Limb (tissue), 2 donors: ENCODE results near the gene CROCC2.

Experiments used
- DNase-seq, 2 donors: peaks; one replicate each; pipeline ENCODE4 v3.0.0-alpha.2; 2016; ENCODE audit errors: extremely low spot score in 2 of 2

Gene CROCC2

DNA sequence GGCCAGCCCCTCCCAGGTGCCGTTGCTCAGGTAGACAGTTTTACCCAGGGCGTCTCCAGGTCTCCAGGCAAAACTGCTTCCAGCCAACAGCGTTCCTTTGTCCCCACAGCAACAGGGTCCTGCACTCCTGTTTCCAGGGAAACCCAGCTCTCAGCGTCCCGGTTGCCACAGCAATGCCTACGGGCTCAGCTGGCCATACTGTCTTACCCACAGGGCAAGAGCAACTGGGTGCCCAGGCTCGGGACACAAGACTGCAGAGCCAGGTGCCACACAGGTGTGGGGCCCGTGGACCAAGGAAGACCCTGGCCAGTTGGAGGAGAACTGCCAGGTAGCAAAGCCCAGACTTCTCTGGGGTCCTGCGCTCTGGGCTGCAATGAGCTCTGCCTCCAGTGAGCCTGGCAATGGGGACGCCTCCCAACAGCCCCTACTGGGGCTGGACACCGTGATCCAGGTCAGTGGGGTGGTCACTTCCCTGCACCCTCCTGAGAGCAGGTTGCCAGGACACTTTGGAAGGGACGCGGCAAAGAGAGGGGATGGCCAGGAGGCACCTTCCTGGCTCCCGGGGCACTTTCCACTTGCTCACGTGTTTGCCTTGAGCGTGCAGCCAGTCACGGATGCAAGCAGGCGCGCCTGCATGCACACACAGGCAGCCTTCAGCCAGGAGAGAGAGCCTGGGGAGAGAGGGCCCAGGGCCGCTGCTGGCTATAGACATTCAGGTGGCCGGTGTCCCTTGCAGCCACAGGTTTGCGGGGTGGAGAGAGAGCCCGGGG, at the start of gene CROCC2:
Gene CROCC2, plus strand, starts transcription at position 196 of the 770 bp plus-strand sequence. Its CDS starts 178 bp downstream, at position 374.
- no peak for DNase-seq

DNA sequence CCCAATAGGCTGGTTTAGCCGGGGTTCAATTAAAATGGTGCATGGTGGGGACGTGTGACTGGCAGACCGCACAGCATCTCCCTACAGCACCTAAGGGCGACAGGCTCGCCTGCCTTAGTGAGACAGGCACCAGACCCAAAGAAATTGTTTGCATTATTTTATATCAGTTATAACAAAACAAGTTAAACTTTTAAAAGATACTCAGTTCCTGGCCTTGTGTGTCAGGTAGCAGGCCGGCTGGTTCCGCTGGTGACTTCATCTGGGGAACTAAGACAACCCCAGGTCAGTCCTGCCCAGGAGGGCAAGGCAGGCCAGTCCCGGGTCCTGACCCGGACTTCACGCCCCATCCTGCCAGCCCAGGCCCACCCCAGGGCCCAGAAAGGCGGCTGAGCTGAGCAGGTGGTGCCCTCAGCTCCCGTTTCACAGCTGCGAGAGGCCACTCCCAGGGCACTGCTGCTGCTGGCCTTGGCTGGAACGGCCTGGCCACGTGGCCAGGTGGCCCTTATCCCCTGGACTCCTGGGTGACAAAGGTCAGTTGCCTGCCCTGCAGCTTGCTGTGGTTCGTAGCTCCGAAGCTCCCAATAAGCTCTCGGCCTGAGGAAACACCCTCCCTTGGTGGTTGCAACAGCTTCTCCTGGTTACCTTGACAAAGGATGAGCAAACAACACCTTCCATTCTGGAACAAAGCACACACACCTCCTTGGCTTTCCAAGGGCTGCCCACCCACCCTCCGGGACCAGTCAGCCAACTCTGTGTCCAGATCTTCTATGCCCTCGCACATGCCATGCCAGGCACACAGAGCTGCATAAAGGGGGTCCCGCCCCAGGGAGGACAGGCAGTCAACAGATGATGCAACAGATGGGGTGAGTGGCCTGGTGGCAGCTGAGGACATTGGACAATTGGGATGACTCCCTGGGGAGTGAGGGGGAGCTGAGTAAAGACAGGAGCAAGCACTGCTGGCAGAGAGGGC, 48.8 kb upstream of the CROCC2 start:
- DNase-seq = no peak

DNA sequence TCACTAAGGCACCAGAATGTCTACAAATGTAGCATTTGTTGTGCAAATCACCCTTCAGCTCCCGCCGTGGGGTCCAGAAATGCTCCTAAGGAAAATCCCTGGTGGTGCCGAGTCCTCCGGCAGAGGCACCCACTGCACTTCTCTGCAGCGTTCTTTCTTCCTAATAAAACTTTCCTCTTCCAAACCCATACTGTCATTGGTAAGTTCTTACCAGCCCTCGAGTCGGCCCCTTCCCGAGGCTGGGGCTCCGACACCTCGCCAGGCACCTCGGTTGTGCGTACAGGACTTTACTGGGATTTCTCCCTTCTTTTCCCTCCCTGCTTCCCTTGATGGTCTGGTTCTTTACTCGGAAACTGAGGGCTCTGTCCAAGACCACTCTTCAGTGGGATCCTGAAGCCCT, 47.8 kb upstream of the CROCC2 start:
- no peak for DNase-seq

DNA sequence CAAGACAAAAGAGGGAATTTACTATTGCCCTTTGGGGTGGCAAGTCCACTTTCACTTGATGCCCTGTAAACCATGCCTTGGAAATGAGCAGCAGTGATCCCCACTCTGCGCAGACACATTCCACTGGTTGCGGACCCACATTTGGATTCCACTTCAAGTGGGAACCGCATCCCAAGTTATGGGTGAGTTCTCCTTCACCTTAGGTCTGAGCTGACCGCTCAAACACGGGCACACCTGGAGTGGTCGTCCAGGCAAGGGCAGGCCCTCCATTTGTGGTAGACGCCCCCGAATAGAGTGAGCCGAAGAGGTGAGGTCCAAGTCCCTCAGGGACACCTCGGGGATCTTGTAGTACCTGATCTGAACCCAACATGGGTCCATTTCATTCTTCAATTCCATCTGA, 47.3 kb upstream of the CROCC2 start:
- no peak for DNase-seq

DNA sequence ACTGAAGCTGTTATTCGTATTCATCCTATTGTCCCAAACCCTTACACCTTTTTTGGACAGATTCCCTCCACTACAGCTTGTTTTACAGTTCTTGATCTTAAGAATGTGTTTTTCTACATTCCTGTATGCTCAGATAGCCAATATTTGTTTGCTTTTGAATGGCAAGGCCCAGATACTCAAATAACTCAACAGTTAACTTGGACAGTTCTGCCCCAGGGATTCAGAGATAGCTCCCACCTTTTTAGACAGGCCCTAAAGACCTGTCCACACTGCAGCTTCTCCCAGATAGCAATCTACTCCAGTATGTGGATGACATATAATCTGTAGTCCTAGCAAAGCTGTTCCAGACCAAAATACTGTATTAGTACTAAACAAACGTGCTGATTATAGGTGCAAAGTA, 44.6 kb upstream of the CROCC2 start:
- no peak for DNase-seq

DNA sequence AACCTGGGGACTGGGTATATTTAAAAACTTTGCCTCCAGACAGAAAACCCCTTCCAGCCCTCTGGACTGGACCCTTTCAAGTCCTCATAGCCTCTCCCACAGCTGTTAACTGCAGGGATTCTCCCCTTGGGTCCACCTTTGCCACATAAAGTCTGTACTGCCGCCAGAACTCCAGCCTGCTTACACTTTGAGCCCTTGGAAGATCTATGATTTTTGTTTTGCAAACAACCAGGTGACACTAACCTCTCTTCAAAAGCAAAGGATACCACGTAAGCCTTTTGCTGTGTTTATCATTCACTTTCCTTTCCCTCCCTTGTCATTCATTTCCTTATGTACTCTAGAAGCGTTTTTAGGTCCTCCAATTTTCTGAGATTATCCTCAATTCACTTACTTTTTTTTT, 41.7 kb upstream of the CROCC2 start:
- no peak for DNase-seq

DNA sequence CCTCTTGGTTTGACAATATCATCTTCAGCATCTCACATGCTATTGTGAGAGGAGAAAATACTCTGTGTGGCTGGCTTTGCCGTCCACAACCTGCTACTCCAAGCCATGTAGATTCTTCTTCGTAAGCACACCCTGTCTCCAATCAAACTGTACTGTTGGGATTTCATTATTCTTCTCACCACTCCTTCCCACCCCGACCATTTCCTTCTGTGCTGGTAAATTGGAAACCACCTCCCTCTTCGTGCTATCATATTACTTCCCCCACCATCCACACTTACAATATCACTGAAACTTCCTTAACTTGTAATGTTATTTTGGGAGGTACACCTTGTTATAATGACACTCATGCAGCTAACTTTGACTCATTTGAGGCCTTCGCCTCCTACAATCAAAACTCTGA, 40.7 kb upstream of the CROCC2 start:
- no peak for DNase-seq

DNA sequence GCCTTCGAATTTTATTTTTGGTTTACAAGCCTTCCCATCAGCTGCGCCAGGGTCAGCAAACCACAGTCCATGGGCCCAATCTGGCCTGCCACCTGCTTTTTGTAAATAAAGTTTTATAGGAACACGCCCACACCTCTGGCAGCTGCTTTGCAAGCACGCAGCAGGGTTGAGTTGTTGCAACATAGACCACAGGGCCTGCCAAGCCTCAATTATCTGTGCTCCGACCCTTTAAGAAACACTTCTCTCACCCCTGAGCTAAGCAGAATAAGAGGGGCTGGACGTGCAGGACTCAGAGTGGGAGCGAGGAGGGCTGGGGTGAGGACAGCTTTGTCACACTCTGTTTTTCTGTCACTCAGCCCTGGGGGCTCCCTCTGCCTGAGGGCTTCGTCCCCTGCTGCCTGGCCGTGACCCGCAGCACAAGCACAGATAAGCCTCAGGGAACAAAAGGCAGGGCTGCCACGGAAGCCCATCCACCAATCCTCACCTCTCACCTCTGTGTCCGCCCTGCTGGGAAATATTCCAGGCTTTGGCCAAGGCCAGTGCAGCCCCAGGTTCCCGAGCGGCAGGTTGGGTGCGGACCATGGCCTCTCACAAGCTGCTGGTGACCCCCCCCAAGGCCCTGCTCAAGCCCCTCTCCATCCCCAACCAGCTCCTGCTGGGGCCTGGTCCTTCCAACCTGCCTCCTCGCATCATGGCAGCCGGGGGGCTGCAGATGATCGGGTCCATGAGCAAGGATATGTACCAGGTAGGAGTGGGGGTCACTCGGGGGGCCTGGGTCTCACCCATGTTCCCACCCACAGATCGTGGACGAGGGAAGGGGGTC, 37.6 kb upstream of the CROCC2 start, which contains the start of gene AGXT:
Gene AGXT, plus strand, starts transcription at position 539 of the 823 bp plus-strand sequence. Its CDS starts 42 bp downstream, at position 581.
- no peak for DNase-seq

DNA sequence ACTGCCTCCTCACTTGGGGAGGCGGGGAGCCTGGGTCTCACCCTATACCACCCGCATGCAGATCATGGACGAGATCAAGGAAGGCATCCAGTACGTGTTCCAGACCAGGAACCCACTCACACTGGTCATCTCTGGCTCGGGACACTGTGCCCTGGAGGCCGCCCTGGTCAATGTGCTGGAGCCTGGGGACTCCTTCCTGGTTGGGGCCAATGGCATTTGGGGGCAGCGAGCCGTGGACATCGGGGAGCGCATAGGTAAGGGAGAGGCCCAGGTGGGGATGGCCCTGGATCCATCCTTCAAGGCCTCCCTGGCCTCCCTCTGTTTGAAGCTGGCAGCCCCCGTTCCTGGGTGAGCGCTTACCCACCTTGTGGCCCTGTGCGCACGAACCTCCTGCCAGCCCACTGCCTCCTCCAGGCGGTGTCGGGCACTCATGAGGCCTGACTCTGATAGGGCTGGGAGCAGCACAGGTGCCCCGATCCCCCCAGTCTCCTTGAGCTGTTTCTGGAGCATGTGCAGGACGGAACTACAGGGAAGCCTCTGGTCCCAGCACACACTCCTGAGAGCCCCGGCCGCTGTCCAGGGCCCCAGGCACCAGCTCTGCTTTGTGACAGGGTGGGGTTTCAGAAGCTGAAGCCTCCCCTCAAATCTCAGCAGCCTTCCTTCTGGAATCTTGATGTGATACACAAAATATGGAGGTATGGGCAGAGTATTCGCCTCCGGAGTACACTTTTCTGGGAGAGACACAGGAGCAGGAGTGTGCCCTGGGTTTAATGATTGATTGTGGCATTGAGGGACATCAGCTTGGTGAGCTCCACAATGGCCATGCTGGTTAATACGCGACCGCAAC, 36.8 kb upstream of the CROCC2 start:
- no peak for DNase-seq

DNA sequence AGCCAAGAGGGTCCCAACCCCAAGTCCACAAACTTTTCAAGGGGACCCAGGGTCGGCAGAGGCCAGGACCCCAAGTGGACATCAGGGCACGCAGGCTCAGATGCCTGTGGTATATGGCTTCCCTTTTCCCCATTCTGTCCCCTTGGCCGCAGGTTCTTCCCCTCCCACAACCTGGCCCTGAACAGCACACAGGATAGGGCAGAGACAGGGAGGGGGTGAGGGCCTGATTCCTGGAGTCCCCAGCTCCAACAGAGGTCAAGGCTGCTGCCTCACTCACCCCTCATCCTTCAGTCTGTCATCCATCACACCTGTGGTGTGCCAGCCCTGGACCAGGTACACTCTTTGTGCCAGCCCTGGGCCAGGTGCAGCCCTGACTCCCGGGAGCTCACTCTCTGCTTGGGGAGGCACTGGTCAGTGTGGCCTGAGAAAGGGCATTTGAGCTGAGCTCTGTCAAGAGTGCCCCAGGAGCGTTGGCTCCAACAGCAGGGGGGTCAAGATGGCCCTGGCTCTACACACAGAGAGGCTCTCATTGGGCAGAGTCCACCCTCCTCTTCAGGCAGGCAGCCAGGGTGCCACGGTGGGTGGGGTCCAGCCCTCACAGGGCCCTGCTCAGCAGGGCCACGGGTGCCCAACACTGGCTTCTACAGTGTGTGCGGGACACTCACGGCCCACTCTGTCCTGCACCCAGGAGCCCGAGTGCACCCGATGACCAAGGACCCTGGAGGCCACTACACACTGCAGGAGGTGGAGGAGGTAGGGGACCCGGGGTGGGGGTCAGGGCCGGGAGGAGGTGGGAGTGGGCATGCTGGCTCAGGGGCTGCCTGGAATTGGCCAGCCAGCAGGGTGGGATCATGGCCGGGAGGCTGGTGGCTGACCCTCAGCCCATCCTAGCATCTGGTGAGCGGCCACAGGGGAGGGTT, 35.9 kb upstream of the CROCC2 start:
- DNase-seq = no peak

DNA sequence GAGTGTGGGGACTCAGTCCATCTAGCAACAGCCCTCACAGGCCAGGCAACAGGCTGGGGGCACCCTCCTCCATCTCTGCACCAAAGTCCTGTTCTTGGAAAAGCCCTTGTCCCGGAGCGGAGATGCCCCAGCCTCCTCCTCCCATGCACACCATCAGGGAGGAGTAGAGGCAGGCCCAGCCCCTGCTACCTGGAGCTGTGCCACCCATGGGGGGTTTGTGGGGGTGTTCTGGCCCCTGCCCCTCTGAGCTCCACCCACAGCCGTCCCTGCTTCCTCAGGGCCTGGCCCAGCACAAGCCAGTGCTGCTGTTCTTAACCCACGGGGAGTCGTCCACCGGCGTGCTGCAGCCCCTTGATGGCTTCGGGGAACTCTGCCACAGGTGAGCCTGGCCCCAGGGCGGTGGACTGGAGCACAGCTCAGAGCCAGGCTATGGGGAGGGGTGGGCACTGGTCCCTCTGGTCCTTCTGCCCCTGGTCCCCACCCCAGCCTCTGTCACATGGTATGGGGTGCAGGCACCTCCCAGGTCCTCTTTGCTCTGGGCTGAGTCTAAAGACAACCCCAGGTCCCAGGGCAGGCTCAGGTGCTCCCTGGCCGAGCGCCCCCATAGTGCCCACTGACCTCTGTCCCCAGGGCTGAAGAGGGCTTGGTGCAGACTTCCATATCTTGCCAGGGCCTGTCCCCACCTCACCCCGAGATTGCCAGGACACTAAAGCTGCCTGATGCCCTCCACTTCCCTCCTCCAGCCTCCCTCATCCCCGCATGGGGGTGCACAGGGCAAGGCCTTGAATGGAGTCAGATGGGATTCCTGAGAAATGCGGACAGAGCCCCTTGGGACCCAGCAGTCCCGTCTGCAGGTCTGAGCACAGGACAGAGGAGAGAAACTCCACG, 34.8 kb upstream of the CROCC2 start:
- no peak for DNase-seq

DNA sequence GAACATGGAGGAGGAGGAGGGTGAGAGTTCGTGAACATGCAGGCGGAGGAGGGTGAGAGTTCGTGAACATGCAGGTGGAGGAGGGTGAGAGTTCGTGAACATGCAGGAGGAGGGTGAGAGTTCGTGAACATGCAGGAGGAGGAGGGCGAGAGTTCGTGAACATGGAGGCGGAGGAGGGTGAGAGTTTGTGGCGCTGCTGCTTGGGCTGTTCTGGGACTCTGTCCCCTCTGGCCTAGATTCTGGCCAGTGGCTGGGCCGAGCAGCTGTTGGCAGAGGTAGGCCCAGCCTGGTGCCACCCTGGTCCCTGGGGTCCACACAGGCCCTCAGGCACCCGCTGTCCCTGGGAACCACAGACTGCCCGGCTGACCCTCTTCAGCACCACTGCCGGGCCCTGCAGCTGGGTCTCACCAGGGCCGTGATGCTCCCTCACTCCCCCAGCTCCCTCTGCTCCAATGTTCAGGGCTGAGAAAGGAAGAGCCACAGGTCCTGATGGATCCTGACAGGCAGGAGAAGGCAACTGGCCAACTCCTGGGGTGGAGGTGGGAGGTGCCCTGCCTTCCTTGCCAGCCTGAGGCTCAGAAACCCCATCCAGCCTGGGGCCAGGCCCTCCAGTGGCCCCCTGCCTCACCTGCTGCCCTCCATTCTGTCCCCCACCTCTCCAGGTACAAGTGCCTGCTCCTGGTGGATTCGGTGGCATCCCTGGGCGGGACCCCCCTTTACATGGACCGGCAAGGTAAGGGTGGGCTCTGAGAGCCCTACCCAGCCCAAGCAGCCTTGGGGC, 33.6 kb upstream of the CROCC2 start:
- no peak for DNase-seq

DNA sequence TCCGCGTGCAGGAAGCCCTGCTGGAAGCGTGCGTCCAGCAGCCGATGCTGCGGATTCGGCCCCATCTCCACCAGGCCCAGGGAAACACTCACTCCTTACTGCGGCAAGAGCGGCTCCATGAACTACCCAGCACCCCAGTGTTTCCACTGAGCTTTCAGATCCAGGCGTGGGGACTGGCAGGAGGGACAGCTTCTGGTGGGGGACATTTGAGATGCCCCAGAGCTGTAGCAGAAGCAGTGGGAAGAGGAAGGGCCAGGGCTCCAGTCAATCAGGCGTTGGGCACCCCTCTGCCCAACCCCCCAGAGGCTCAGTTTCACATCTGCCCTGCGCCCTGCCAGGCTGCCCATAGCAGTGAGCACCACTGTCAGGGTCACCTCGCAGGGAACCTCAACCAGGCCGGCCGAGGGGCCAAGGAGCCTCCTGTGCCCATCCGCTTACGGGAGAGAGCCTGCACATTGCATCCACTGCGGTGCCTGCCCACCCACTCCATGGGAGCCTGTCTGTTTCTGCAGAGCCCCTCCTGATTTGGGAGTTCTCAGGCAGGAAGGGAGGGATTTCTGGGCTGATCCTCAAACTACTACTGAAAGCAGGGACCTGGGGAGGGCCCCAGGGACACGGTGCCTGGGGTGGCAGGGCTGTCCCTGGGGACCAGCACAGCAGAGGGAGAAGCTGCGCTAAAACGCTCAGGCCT, 32.9 kb upstream of the CROCC2 start:
- no peak for DNase-seq

DNA sequence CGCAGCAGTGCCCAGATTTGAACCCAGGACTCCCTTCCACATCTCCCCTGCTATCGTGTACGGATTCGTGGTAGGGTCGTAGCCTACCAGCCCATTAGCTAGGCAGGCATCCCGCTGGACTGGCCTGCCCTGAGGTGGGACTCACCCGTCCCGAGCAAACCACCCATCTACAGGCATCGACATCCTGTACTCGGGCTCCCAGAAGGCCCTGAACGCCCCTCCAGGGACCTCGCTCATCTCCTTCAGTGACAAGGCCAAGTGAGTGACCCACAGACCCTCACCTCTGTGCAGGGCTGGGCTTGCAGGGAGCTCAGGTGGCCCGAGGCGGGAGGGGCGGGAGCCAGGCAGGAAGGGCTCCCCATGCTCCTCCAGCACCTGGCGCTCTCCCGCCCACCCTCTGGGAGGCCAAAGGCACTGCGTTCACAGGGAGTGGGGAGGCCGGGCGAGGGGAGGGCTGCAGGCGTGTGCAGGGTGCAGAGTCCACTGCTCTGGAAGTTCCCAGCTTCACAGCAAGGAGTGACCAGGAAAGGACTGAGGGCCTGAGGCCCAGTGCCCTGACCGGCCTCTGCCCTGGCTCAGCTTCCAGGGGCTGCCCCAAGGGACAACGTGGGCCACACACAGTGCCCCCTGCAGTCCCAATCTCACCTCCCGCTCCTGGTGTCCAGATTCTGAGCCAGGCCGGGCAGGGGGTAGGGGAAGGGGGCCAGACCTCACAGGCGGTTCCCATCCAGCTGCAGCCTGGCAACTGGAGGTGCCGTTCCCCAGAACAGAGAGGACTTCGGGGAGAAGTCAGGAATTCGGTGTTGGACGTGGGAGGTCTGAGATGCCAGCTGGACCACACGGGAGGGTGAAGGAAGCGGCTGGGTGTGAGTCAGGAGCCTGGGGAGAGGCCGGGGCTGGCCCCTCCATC, 32.1 kb upstream of the CROCC2 start:
- no peak for DNase-seq

DNA sequence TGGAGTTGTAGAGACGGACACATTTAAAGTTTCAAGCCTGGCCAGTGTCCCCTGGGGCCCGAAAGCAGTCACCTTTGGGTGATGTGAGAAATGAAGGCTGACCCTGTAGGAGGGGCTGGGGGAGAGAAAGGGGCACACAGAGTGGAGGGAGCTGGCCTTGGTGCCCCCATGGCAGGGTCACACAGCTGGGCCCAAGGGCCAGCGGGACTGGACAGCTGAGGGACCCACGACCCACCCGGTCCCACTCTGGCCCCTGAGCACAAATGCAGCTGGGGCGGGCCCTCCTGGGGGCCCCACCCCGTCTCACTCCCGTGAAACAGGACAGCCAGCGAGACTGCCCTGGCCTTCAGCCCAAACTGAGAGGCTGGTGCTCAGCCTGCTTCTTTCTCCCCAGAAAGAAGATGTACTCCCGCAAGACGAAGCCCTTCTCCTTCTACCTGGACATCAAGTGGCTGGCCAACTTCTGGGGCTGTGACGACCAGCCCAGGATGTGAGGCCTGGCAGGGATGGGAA, 31.4 kb upstream of the CROCC2 start:
- DNase-seq = no peak
